HepG2 (cell line): ENCODE results near the gene SGCE. TPM values are rescaled to one million over a fixed set of nuclear protein-coding genes. Genes with fewer than 3 reads are reported as not detected.
A peak's percentile ranks its signal among the peaks of the same experiment; 100 is the strongest.

Experiments used
- CBX5 ChIP-seq: sonication (generic); formaldehyde crosslinking; IDR thresholded peaks from 2 replicates; pipeline ENCODE4 v1.4.0; 2020; ENCODE audit warnings: missing genetic modification reagents, borderline replicate concordance
- HMG20B ChIP-seq: conservative IDR thresholded peaks from 2 replicates; pipeline ENCODE4 v1.6.1; 2016; ENCODE audit warnings: missing genetic modification reagents, missing compliant biosample characterization
- HOXA9 ChIP-seq: sonication (generic); formaldehyde crosslinking; IDR thresholded peaks from 2 replicates; pipeline ENCODE4 v1.8.1; 2022; ENCODE audit warnings: missing genetic modification reagents, mild to moderate bottlenecking, moderate library complexity, borderline replicate concordance
- KAT2B ChIP-seq: fragments of 150-350 bp; IDR thresholded peaks from 2 replicates; pipeline ENCODE4 v1.6.1; 2014; ENCODE audit warnings: low read depth, low read length, borderline replicate concordance
- MZF1 ChIP-seq: sonication (generic); formaldehyde crosslinking; IDR thresholded peaks from 2 replicates; pipeline ENCODE4 v1.8.1; 2023; ENCODE audit warnings: mild to moderate bottlenecking, missing genetic modification reagents, borderline replicate concordance
- NCOR1 ChIP-seq: fragments of 200-600 bp; sonication (generic); IDR thresholded peaks from 2 replicates; pipeline ENCODE4 v1.7.0; 2017; ENCODE audit warnings: antibody characterized with exemption, low read length, borderline replicate concordance
- PRMT3 ChIP-seq: sonication (generic); formaldehyde crosslinking; IDR thresholded peaks from 2 replicates; pipeline ENCODE4 v1.8.1; 2022; ENCODE audit warnings: low read depth, mild to moderate bottlenecking, moderate library complexity, missing genetic modification reagents, borderline replicate concordance
- RAD51 ChIP-seq: fragments of 450-650 bp; IDR thresholded peaks from 2 replicates; pipeline ENCODE4 v1.6.1; 2016; ENCODE audit warnings: borderline replicate concordance
- SOX13 ChIP-seq, 3 experiments: fragments of 450-650 bp in 1 of 3; sonication (generic) in 1 of 3; formaldehyde crosslinking in 1 of 3; IDR thresholded peaks in 2 of 3; conservative IDR thresholded peaks in 1 of 3; 2 replicates each; pipeline versions ENCODE4 v1.5.0 to v1.6.1; 2016 to 2020; ENCODE audit warnings: antibody characterized with exemption in 1 of 3, mild to moderate bottlenecking in 1 of 3, missing compliant biosample characterization in 1 of 3, missing genetic modification reagents in 1 of 3, moderate library complexity in 1 of 3
- SRSF9 ChIP-seq: fragments of 200-400 bp; formaldehyde crosslinking; IDR thresholded peaks from 2 replicates; pipeline ENCODE4 v1.6.1; 2018; ENCODE audit warnings: borderline replicate concordance, mild to moderate bottlenecking, low read depth, low read length; ENCODE audit not compliant: insufficient read depth, poor library complexity, severe bottlenecking
- SUZ12 ChIP-seq: fragments of 150-350 bp; IDR thresholded peaks from 2 replicates; pipeline ENCODE4 v1.6.1; 2014; ENCODE audit warnings: low read depth, low read length
- ZC3H4 ChIP-seq: sonication (generic); formaldehyde crosslinking; IDR thresholded peaks from 2 replicates; pipeline ENCODE4 v1.4.0; 2020; ENCODE audit warnings: missing genetic modification reagents, borderline replicate concordance
- ZFY ChIP-seq: sonication (generic); formaldehyde crosslinking; IDR thresholded peaks from 2 replicates; pipeline ENCODE4 v1.4.0; 2020; ENCODE audit warnings: missing genetic modification reagents
- ZNF354B ChIP-seq: sonication (generic); formaldehyde crosslinking; IDR thresholded peaks from 2 replicates; pipeline ENCODE4 v1.8.0; 2022; ENCODE audit warnings: mild to moderate bottlenecking, missing genetic modification reagents
- polyA plus RNA-seq, 8 experiments: library from polyadenylated mRNA; depleted of rRNA in 3 of 8; stranded (reverse) in 7 of 8; unstranded in 1 of 8; fragments of >200 nt; fragmentation: Illumina TruSeq in 4 of 8; extraction: Trizol in 4 of 8; gene quantifications; 2 replicates each; pipeline versions ENCODE4 v1.2.1 to v1.2.3, GENCODE V29; 2011 to 2016; ENCODE audit warnings: low read depth in 4 of 8, missing spikeins in 1 of 8, mixed read lengths in 1 of 8; ENCODE audit not compliant: insufficient read depth in 1 of 8
- total RNA-seq, 5 experiments: library from RNA; depleted of rRNA; stranded (reverse); fragments of >200 nt; fragmentation: Illumina TruSeq; extraction: Trizol; gene quantifications; 2 replicates each; pipeline ENCODE4 v1.2.3, GENCODE V29; 2016; ENCODE audit warnings: low read depth in 1 of 5
- TF ChIP-seq, protein P1 (sequence below): sonication (generic); formaldehyde crosslinking; IDR thresholded peaks from 2 replicates; pipeline ENCODE4 v1.4.0; 2020; ENCODE audit warnings: missing genetic modification reagents, borderline replicate concordance
- TF ChIP-seq, protein P2 (sequence below): IDR thresholded peaks from 2 replicates; pipeline ENCODE4 v1.6.1; 2016; ENCODE audit warnings: missing genetic modification reagents, missing compliant biosample characterization
- TF ChIP-seq, protein P3 (sequence below): sonication (generic); formaldehyde crosslinking; IDR thresholded peaks from 2 replicates; pipeline ENCODE4 v1.5.1; 2020; ENCODE audit warnings: missing genetic modification reagents, mild to moderate bottlenecking, borderline replicate concordance
- TF ChIP-seq, protein P4 (sequence below): sonication (generic); formaldehyde crosslinking; IDR thresholded peaks from 2 replicates; pipeline ENCODE4 v1.8.0; 2022; ENCODE audit warnings: missing genetic modification reagents, low read depth, mild to moderate bottlenecking, borderline replicate concordance
- TF ChIP-seq, protein P5 (sequence below): sonication (generic); formaldehyde crosslinking; IDR thresholded peaks from 2 replicates; pipeline ENCODE4 v1.5.0; 2020; ENCODE audit warnings: mild to moderate bottlenecking, missing genetic modification reagents

Gene SGCE
- total and polyA plus RNA-seq, 2 of the 13 experiments (the other 11 are each of a cell fraction or from before 2014, with no cell fraction given) = 52.3 to 71.1 TPM

DNA sequence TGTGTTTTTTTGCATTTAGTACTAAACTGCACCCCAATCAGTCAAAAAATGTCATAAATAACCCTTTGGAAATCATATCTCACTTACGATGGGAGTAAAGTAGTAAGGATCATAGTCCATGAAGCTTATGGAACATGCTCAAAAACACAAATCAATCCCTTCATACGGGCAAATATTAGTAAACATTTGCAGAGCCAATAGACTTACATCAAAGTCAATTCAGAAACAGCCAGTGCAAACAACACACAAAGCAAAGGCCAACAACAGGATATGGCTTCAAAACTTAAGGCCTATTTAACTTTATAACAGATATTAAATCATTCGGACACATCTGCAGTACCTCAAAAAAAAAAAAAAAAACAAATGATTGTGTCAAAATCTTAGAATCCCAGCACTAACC lies 32.1 kb downstream of the SGCE start (continued):
- TF ChIP-seq CBX5 (no peak), PRMT3 (CRISPR knock-in tag) (no peak), SOX13 (IDR thresholded peaks at IDR 0.05) (peak; percentile 54; the same call in 1 of the 2 replicates), SOX13 (CRISPR knock-in tag; conservative IDR thresholded peaks at IDR 0.05 in 1 of 2, IDR thresholded peaks at IDR 0.05 in 1 of 2) (peak in 1 of 2 experiments; percentile 92; a peak in 2 of 4 replicates), HMG20B (CRISPR knock-in tag) (peak; percentile 71; the same call in 1 of the 2 replicates), ZC3H4 (no peak), MZF1 (CRISPR knock-in tag) (no peak), SUZ12 (no peak), RAD51 (no peak), HOXA9 (CRISPR knock-in tag) (no peak), ZNF354B (CRISPR knock-in tag) (no peak), SRSF9 (no peak), NCOR1 (peak; percentile 55; the same call in 1 of the 2 replicates), KAT2B (peak; percentile 27; the same call in 1 of the 2 replicates), ZFY (no peak)
- TF ChIP-seq, protein P1, sequence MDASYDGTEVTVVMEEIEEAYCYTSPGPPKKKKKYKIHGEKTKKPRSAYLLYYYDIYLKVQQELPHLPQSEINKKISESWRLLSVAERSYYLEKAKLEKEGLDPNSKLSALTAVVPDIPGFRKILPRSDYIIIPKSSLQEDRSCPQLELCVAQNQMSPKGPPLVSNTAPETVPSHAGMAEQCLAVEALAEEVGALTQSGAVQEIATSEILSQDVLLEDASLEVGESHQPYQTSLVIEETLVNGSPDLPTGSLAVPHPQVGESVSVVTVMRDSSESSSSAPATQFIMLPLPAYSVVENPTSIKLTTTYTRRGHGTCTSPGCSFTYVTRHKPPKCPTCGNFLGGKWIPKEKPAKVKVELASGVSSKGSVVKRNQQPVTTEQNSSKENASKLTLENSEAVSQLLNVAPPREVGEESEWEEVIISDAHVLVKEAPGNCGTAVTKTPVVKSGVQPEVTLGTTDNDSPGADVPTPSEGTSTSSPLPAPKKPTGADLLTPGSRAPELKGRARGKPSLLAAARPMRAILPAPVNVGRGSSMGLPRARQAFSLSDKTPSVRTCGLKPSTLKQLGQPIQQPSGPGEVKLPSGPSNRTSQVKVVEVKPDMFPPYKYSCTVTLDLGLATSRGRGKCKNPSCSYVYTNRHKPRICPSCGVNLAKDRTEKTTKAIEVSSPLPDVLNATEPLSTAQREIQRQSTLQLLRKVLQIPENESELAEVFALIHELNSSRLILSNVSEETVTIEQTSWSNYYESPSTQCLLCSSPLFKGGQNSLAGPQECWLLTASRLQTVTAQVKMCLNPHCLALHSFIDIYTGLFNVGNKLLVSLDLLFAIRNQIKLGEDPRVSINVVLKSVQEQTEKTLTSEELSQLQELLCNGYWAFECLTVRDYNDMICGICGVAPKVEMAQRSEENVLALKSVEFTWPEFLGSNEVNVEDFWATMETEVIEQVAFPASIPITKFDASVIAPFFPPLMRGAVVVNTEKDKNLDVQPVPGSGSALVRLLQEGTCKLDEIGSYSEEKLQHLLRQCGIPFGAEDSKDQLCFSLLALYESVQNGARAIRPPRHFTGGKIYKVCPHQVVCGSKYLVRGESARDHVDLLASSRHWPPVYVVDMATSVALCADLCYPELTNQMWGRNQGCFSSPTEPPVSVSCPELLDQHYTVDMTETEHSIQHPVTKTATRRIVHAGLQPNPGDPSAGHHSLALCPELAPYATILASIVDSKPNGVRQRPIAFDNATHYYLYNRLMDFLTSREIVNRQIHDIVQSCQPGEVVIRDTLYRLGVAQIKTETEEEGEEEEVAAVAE = peak; percentile 19; the same call in 1 of the 2 replicates
- TF ChIP-seq, protein P2, sequence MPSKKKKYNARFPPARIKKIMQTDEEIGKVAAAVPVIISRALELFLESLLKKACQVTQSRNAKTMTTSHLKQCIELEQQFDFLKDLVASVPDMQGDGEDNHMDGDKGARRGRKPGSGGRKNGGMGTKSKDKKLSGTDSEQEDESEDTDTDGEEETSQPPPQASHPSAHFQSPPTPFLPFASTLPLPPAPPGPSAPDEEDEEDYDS (CRISPR knock-in tag) = peak; percentile 37; the same call in 1 of the 2 replicates
- TF ChIP-seq, protein P3, sequence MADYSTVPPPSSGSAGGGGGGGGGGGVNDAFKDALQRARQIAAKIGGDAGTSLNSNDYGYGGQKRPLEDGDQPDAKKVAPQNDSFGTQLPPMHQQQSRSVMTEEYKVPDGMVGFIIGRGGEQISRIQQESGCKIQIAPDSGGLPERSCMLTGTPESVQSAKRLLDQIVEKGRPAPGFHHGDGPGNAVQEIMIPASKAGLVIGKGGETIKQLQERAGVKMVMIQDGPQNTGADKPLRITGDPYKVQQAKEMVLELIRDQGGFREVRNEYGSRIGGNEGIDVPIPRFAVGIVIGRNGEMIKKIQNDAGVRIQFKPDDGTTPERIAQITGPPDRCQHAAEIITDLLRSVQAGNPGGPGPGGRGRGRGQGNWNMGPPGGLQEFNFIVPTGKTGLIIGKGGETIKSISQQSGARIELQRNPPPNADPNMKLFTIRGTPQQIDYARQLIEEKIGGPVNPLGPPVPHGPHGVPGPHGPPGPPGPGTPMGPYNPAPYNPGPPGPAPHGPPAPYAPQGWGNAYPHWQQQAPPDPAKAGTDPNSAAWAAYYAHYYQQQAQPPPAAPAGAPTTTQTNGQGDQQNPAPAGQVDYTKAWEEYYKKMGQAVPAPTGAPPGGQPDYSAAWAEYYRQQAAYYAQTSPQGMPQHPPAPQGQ = no peak
- TF ChIP-seq, protein P4, sequence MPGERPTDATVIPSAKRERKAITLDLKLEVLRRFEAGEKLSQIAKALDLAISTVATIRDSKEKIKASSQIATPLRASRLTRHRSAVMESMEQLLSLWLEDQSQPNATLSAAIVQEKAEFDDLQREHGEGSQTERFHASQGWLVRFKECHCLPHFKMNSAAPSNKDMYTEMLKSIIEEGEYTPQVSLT (CRISPR knock-in tag) = no peak
- TF ChIP-seq, protein P5, sequence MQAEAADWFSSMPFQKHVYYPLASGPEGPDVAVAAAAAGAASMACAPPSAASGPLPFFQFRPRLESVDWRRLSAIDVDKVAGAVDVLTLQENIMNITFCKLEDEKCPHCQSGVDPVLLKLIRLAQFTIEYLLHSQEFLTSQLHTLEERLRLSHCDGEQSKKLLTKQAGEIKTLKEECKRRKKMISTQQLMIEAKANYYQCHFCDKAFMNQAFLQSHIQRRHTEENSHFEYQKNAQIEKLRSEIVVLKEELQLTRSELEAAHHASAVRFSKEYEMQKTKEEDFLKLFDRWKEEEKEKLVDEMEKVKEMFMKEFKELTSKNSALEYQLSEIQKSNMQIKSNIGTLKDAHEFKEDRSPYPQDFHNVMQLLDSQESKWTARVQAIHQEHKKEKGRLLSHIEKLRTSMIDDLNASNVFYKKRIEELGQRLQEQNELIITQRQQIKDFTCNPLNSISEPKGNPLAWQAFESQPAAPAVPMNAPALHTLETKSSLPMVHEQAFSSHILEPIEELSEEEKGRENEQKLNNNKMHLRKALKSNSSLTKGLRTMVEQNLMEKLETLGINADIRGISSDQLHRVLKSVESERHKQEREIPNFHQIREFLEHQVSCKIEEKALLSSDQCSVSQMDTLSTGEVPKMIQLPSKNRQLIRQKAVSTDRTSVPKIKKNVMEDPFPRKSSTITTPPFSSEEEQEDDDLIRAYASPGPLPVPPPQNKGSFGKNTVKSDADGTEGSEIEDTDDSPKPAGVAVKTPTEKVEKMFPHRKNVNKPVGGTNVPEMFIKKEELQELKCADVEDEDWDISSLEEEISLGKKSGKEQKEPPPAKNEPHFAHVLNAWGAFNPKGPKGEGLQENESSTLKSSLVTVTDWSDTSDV = no peak
